SU-DHL-6 (cell line): ENCODE measurements around the gene RSPH3.
"Not testable (repeated sequence)": the region's sequence is repeated elsewhere in the genome, so short reads cannot be mapped to it uniquely, and the experiment has no call there.

Experiments
- H2AFZ ChIP-seq: fragments of 200-600 bp; sonication (generic); 2 replicates; pipeline ENCODE4 v1.6.1; 2014; ENCODE audit warnings: low read depth, mild to moderate bottlenecking, moderate library complexity, mixed read lengths, antibody characterized with exemption, low read length; ENCODE audit not compliant: severe bottlenecking
- H3F3A ChIP-seq: fragments of 200-600 bp; shearing (Covaris generic); 2 replicates; pipeline ENCODE4 v1.6.0; 2016; ENCODE audit warnings: antibody characterized with exemption, mild to moderate bottlenecking; ENCODE audit not compliant: insufficient read depth
- H3K27ac ChIP-seq: fragments of 200-600 bp; sonication (generic); 2 replicates; pipeline ENCODE4 v1.5.1; 2016; ENCODE audit warnings: low read depth, mild to moderate bottlenecking, low read length, moderate library complexity, mixed read lengths
- H3K27me3 ChIP-seq: fragments of 200-600 bp; sonication (generic), shearing (Covaris generic); 2 replicates; pipeline ENCODE4 v1.6.0; 2014; ENCODE audit warnings: mild to moderate bottlenecking, low read length
- H3K36me3 ChIP-seq: fragments of 200-600 bp; sonication (generic); 2 replicates; pipeline ENCODE4 v1.6.1; 2014; ENCODE audit warnings: mild to moderate bottlenecking, low read length, mixed read lengths
- H3K4me2 ChIP-seq: fragments of 300-600, 200-600 bp; shearing (Covaris generic), sonication (generic); 2 replicates; pipeline ENCODE4 v1.6.0; 2014; ENCODE audit warnings: low read length, low read depth, mild to moderate bottlenecking; ENCODE audit not compliant: poor library complexity, severe bottlenecking
- H3K4me3 ChIP-seq: fragments of 200-600 bp; sonication (generic); 2 replicates; pipeline ENCODE4 v1.5.1; 2014; ENCODE audit warnings: antibody characterized with exemption, low read length, mild to moderate bottlenecking, mixed read lengths; ENCODE audit not compliant: insufficient read depth, poor library complexity, severe bottlenecking
- H3K79me2 ChIP-seq: fragments of 200-600 bp; sonication (generic); 2 replicates; pipeline ENCODE4 v1.6.1; 2014; ENCODE audit warnings: mild to moderate bottlenecking, low read length, moderate library complexity; ENCODE audit not compliant: insufficient read depth
- H3K9ac ChIP-seq: fragments of 200-600 bp; sonication (generic); 2 replicates; pipeline ENCODE4 v1.7.0; 2014; ENCODE audit warnings: mild to moderate bottlenecking, low read length
- H3K9me2 ChIP-seq: fragments of 200-600 bp; sonication (generic); replicated peaks from 2 replicates; pipeline ENCODE4 v1.6.1; 2014; ENCODE audit warnings: low read length; ENCODE audit not compliant: insufficient read depth
- H3K9me3 ChIP-seq: fragments of 200-600 bp; sonication (generic); 2 replicates; pipeline ENCODE4 v1.6.1; 2014; ENCODE audit warnings: low read length, mixed read lengths; ENCODE audit not compliant: insufficient read depth
- H4K20me1 ChIP-seq: fragments of 200-600 bp; sonication (generic); 2 replicates; pipeline ENCODE4 v1.6.1; 2014; ENCODE audit warnings: low read depth, mild to moderate bottlenecking, antibody characterized with exemption, low read length, moderate library complexity, mixed read lengths
- EZH2phosphoT487 ChIP-seq: fragments of 200-600 bp; sonication (generic), shearing (Covaris generic); conservative IDR thresholded peaks from 2 replicates; pipeline ENCODE4 v1.6.1; 2018; ENCODE audit warnings: mild to moderate bottlenecking, antibody characterized with exemption, low read length, moderate library complexity, mixed read lengths
- TF ChIP-seq, protein P1 (sequence below): fragments of 200-600 bp; sonication (generic); IDR thresholded peaks from one replicate; pipeline ENCODE4 v1.5.1; 2017; ENCODE audit warnings: antibody characterized with exemption, mild to moderate bottlenecking, low read length, moderate library complexity; ENCODE audit not compliant: insufficient read depth, poor library complexity, severe bottlenecking

The RSPH3 gene

DNA sequence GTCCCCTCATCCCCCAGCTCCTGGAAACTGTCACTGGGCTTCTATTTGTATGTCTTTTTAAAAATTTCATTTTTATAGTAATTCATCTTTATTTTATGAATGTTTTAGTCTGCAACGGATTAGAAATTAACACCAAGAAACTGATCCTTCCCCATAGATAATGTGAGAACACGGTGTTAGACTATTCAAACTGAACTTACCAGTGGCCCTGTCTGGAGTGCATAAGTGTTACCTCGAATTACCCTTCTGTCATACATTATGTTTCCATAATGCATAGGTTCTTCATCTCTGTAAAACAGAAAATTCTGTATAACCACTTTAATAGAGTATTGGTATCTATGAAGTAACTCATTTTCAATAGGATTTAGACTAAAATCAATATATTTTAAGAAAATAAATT lies 6.4 kb downstream of the RSPH3 start:
- no peaks in the 10 kb centered on the region for H3K27me3 ChIP-seq
- TF ChIP-seq EZH2phosphoT487 = no peak
- TF ChIP-seq, protein P1, sequence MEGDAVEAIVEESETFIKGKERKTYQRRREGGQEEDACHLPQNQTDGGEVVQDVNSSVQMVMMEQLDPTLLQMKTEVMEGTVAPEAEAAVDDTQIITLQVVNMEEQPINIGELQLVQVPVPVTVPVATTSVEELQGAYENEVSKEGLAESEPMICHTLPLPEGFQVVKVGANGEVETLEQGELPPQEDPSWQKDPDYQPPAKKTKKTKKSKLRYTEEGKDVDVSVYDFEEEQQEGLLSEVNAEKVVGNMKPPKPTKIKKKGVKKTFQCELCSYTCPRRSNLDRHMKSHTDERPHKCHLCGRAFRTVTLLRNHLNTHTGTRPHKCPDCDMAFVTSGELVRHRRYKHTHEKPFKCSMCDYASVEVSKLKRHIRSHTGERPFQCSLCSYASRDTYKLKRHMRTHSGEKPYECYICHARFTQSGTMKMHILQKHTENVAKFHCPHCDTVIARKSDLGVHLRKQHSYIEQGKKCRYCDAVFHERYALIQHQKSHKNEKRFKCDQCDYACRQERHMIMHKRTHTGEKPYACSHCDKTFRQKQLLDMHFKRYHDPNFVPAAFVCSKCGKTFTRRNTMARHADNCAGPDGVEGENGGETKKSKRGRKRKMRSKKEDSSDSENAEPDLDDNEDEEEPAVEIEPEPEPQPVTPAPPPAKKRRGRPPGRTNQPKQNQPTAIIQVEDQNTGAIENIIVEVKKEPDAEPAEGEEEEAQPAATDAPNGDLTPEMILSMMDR = no peak
- H3K4me3 ChIP-seq = no peak overlapping the region

DNA sequence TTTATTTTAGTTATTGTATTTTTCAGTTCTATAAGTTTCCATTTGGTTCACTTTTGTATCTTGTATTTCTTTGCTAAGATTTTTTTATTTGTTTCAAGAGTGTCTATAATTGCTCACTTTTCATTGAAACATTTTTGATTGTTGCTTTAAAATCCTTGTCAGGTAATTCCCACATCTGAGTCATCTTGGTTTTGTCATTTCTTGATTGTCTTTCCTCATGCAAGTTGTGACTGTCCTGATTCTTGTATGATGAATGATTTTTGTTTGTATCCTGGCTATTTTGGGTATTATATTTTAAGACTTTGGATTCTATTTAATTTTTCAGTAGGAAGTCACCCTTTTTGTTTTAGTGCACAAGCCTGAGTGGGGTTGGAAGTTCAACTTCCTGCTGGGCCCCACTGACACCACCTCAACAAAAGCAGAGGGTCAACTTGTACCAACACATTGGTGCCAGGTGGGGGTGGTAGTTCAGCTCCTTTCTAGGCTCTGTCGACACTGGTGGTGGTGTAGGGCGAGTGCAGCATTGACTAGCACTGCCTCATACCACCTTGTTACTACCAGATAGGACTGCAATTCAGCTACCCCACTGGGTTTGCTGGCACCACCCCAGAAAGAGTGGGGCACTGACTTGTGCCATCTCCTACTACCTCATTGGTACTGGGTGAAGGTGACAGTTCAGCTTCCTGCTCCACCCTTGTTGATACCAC lies 8.8 kb downstream of the RSPH3 start:
- no peaks in the 10 kb centered on the region for H3K9me2 ChIP-seq
- no peaks in the 10 kb centered on the region for H3K36me3 ChIP-seq
- H3K79me2 ChIP-seq = no peaks in the 10 kb centered on the region
- TF ChIP-seq, protein P1 = no peak
- no peak for TF ChIP-seq EZH2phosphoT487
- H3K27me3 ChIP-seq = no peaks in the 10 kb centered on the region
- no peaks in the 10 kb centered on the region for H3F3A ChIP-seq
- H3K9ac ChIP-seq = no peak overlapping the region
- no peak overlapping the region for H3K27ac ChIP-seq
- no peak overlapping the region for H2AFZ ChIP-seq
- H3K4me2 ChIP-seq = no peak overlapping the region
- no peak overlapping the region for H3K4me3 ChIP-seq
- H4K20me1 ChIP-seq = no peaks in the 10 kb centered on the region
- H3K9me3 ChIP-seq = no peaks in the 10 kb centered on the region

More for the DNA sequence above, 6.4 kb downstream of the RSPH3 start:
- H3K9me2 ChIP-seq = no peaks in the 10 kb centered on the region
- H3K36me3 ChIP-seq = no peaks in the 10 kb centered on the region
- no peak overlapping the region for H2AFZ ChIP-seq
- no peak overlapping the region for H3K9ac ChIP-seq
- H3K79me2 ChIP-seq = no peaks in the 10 kb centered on the region
- no peak overlapping the region for H3K4me2 ChIP-seq
- no peaks in the 10 kb centered on the region for H4K20me1 ChIP-seq
- H3K27ac ChIP-seq = no peak overlapping the region
- H3F3A ChIP-seq = no peaks in the 10 kb centered on the region
- no peaks in the 10 kb centered on the region for H3K9me3 ChIP-seq

DNA sequence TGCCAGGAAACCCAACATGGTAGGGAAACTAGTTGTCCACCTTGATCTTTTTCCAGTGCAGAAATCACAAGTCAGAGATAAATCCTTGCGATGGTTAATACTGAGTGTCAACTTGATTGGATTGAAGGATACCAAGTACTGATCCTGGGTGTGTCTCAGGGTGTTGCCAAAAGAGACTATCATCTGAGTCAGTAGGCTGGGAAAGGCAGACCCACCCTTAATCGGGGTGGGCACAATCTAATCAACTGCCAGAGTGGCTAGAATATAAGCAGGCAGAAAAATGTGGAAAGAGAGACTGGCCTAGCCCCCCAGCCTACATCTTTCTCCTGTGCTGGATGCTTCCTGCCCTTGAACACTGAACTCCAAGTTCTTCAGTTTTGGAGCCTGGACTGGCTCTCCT lies 10.3 kb downstream of the RSPH3 start:
- not testable (repeated sequence) for H3K9me2 ChIP-seq, H4K20me1 ChIP-seq, H3K27me3 ChIP-seq, H3K27ac ChIP-seq, H3K4me2 ChIP-seq, H3K4me3 ChIP-seq, H3F3A ChIP-seq, H2AFZ ChIP-seq, H3K9me3 ChIP-seq, H3K36me3 ChIP-seq, H3K9ac ChIP-seq, H3K79me2 ChIP-seq

DNA sequence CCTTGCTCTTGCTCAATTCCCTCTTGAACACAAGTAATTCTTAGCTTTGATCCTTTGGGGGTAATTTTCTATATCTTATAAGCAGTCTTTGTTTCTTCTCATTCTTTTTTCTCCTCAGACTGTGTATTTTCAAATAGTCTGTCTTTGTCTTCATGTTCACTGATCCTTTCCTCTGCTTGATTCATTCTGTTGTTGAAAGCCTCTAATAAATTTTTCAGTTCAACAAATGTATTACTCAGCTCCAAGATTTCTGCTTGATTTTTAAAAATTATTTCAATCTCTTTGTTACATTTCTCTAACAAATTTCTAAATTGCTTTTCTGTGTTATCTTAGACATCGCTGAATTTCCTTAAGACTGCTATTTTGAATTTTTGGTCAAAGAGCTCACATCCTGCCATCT lies 11.5 kb downstream of the RSPH3 start:
- H2AFZ ChIP-seq = no peak overlapping the region
- TF ChIP-seq, protein P1 = no peak
- no peak for TF ChIP-seq EZH2phosphoT487
- no peak overlapping the region for H3K9ac ChIP-seq
- H3F3A ChIP-seq = no peaks in the 10 kb centered on the region
- H3K9me3 ChIP-seq = no peaks in the 10 kb centered on the region
- H3K4me3 ChIP-seq = no peak overlapping the region
- no peak overlapping the region for H3K4me2 ChIP-seq
- no peaks in the 10 kb centered on the region for H3K9me2 ChIP-seq
- H3K36me3 ChIP-seq = no peaks in the 10 kb centered on the region
- H3K27me3 ChIP-seq = no peaks in the 10 kb centered on the region
- no peaks in the 10 kb centered on the region for H3K79me2 ChIP-seq
- no peak overlapping the region for H3K27ac ChIP-seq
- H4K20me1 ChIP-seq = no peaks in the 10 kb centered on the region
